Neuronal stem cell (in vitro differentiated cells): Measurements from ENCODE around the gene CYSRT1. TPM values are rescaled to one million over a fixed set of nuclear protein-coding genes. Genes with fewer than 3 reads are reported as not detected.

ENCODE experiments used
- DNase-seq: peaks from one replicate; pipeline ENCODE4 v3.0.0-alpha.2; 2013; ENCODE audit warnings: low spot score
- H2AFZ ChIP-seq: one replicate; pipeline ENCODE4 v1.6.1; 2013; ENCODE audit warnings: mild to moderate bottlenecking, low read length, inconsistent platforms
- H2AK5ac ChIP-seq: 2 replicates; pipeline ENCODE4 v1.6.1; 2013; ENCODE audit warnings: low read depth, mild to moderate bottlenecking, inconsistent platforms, low read length, moderate library complexity, mixed read lengths
- H2BK120ac ChIP-seq: 2 replicates; pipeline ENCODE4 v1.6.1; 2013; ENCODE audit warnings: low read depth, mild to moderate bottlenecking, inconsistent platforms, low read length, moderate library complexity, mixed read lengths
- H2BK12ac ChIP-seq: one replicate; pipeline ENCODE4 v1.6.1; 2013; ENCODE audit warnings: low read length, inconsistent platforms
- H2BK15ac ChIP-seq: 2 replicates; pipeline ENCODE4 v1.6.1; 2013; ENCODE audit warnings: mild to moderate bottlenecking, low read length, inconsistent platforms, mixed read lengths
- H2BK5ac ChIP-seq: one replicate; pipeline ENCODE4 v1.6.1; 2013; ENCODE audit warnings: inconsistent platforms, mild to moderate bottlenecking, low read length, moderate library complexity
- H3K14ac ChIP-seq: one replicate; pipeline ENCODE4 v1.6.1; 2013; ENCODE audit warnings: low read length, inconsistent platforms
- H3K18ac ChIP-seq: 2 replicates; pipeline ENCODE4 v1.6.1; 2013; ENCODE audit warnings: low read length, inconsistent platforms
- H3K23ac ChIP-seq: 2 replicates; pipeline ENCODE4 v1.6.1; 2013; ENCODE audit warnings: low read depth, mild to moderate bottlenecking, mixed read lengths, low read length, inconsistent platforms; ENCODE audit not compliant: poor library complexity
- H3K27ac ChIP-seq: replicated peaks from 3 replicates; pipeline ENCODE4 v1.5.1; 2013; ENCODE audit warnings: low read length, inconsistent platforms
- H3K27me3 ChIP-seq, 3 experiments: 2 replicates each; pipeline ENCODE4 v1.6.1; 2013; ENCODE audit warnings: low read length in 3 of 3, mild to moderate bottlenecking in 2 of 3, inconsistent platforms in 1 of 3, low read depth in 1 of 3, mixed read lengths in 1 of 3, moderate library complexity in 1 of 3; ENCODE audit not compliant: control insufficient read depth in 3 of 3, insufficient read depth in 3 of 3
- H3K36me3 ChIP-seq, 2 donors: replicated peaks in 1 of 2; 2 replicates each; pipeline ENCODE4 v1.6.1; 2013; ENCODE audit warnings: low read length in 2 of 2; ENCODE audit not compliant: control insufficient read depth in 2 of 2, insufficient read depth in 2 of 2
- H3K4ac ChIP-seq: 2 replicates; pipeline ENCODE4 v1.6.1; 2013; ENCODE audit warnings: inconsistent platforms, mild to moderate bottlenecking, low read length, moderate library complexity
- H3K4me1 ChIP-seq, 2 donors: 1 replicate in 1 of 2; 2 replicates in 1 of 2; pipeline ENCODE4 v1.6.1; 2013; ENCODE audit warnings: low read length in 2 of 2, low read depth in 1 of 2; ENCODE audit not compliant: control insufficient read depth in 2 of 2, insufficient read depth in 1 of 2
- H3K4me2 ChIP-seq: one replicate; pipeline ENCODE4 v1.6.1; 2013; ENCODE audit warnings: mild to moderate bottlenecking, low read length, inconsistent platforms; ENCODE audit not compliant: insufficient read depth, poor library complexity, severe bottlenecking
- H3K4me3 ChIP-seq, 2 donors: 2 replicates each; pipeline ENCODE4 v1.5.1; 2013; ENCODE audit warnings: low read length in 2 of 2, mild to moderate bottlenecking in 2 of 2, inconsistent platforms in 1 of 2, moderate library complexity in 1 of 2
- H3K79me1 ChIP-seq: one replicate; pipeline ENCODE4 v1.6.1; 2013; ENCODE audit warnings: low read depth, mild to moderate bottlenecking, inconsistent platforms, low read length, moderate library complexity
- H3K9ac ChIP-seq: one replicate; pipeline ENCODE4 v1.6.1; 2013; ENCODE audit warnings: mild to moderate bottlenecking, low read depth, low read length, inconsistent platforms; ENCODE audit not compliant: poor library complexity
- H3K9me3 ChIP-seq, 2 donors: replicated peaks in 1 of 2; 2 replicates each; pipeline versions ENCODE3 to v1.6.1; 2013; ENCODE audit warnings: low read length in 2 of 2, mild to moderate bottlenecking in 2 of 2, inconsistent platforms in 1 of 2, low read depth in 1 of 2, mixed read lengths in 1 of 2, moderate library complexity in 1 of 2; ENCODE audit not compliant: control insufficient read depth in 2 of 2, insufficient read depth in 1 of 2
- H4K8ac ChIP-seq: one replicate; pipeline ENCODE4 v1.6.1; 2013; ENCODE audit warnings: low read depth, mild to moderate bottlenecking, inconsistent platforms, low read length, moderate library complexity
- H4K91ac ChIP-seq: one replicate; pipeline ENCODE4 v1.6.1; 2013; ENCODE audit warnings: low read length, low read depth, mild to moderate bottlenecking, inconsistent platforms; ENCODE audit not compliant: poor library complexity
- WGBS, 2 donors: extraction: QIAGEN DNeasy Blood & Tissue Kit; methylation state at CpG; one replicate each; pipeline ENCODE4 v1.1.7; 2013; ENCODE audit warnings: missing lambda C conversion rate in 2 of 2, mixed read lengths in 1 of 2; ENCODE audit not compliant: insufficient read length in 2 of 2, insufficient replicate concordance in 1 of 2; ENCODE audit errors: extremely low coverage in 2 of 2; 5-methylcytosine and 5-hydroxymethylcytosine counted together
- polyA plus RNA-seq, 2 experiments: library from polyadenylated mRNA; stranded (reverse); fragments of 200-250 nt; gene quantifications; one replicate each; pipeline ENCODE4 v1.2.3, GENCODE V29; 2013

The CYSRT1 gene, protein sequence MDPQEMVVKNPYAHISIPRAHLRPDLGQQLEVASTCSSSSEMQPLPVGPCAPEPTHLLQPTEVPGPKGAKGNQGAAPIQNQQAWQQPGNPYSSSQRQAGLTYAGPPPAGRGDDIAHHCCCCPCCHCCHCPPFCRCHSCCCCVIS
- 0.66 TPM for polyA plus RNA-seq (2013, experiment 1 of 2)
- 0.61 TPM for polyA plus RNA-seq (2013, experiment 2 of 2)

DNA sequence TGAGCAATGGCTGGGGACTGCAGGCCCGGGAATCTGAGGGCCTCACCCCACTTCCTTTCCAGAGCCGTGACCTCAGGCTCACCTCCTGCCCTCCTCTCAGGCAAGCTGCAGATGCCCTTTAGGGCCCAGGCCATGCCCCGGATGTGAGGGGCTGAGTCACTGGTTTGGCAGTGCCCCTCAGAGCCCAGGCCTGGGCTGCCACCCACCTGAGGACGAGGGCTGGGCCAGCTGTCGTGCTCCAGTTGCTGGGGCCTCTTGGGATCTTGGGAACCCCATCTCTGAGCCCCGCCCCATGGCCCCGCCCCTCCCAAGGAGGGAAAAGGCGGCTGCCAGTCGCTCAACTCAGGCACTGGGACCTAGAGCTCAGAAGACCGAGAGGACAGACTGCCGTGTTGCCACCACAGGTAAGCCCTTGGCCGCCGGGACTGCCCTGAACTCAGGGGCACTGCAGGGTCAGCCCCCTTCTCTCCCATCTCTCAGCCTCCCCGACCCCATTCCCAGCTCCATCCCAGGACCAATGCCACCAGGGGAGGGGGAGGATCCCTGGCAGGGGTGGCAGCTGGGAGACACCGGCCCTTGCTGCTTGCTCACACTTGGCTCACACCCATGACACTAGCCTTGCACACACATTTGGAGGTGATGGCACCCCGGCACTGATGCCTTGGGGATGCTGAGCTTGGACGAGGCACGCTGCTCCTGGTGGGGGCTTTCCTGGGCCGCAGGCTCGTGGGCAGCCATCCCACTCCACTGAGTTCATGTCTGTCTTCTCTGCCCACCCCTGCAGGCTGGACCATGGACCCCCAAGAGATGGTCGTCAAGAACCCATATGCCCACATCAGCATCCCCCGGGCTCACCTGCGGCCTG is at the start of gene CYSRT1:
TSS of gene CYSRT1 (plus strand) at position 345 of the 865 bp plus-strand sequence. CDS start at position 793, 448 bp downstream.
- H3K36me3 ChIP-seq, result no peaks in the 10 kb centered on the region
- no peak within 1 kb of the TSS for H3K18ac ChIP-seq
- H2AK5ac ChIP-seq, result no peak within 1 kb of the TSS
- peaks cover 9 to 15% of the 10 kb centered on the region in 2 donors for H3K4me1 ChIP-seq
- peak within 1 kb of the TSS; percentile 99 for H3K9ac ChIP-seq
- H3K9me3 ChIP-seq, result no peaks in the 10 kb centered on the region
- DNase-seq, result no peak
- peaks cover 6% of the 10 kb centered on the region for H3K79me1 ChIP-seq
- no peak within 1 kb of the TSS for H2BK5ac ChIP-seq
- peak within 1 kb of the TSS; percentile 50 for H2BK12ac ChIP-seq
- H3K14ac ChIP-seq, result no peak within 1 kb of the TSS
- H3K23ac ChIP-seq, result peak within 1 kb of the TSS; percentile 35
- H3K4me2 ChIP-seq, result peak within 1 kb of the TSS; percentile 89
- H2AFZ ChIP-seq, result peak within 1 kb of the TSS; percentile 94
- WGBS, 2 donors, result no CpG with 5 or more reads among the region's 23 CpGs
- no peak within 1 kb of the TSS for H3K27ac ChIP-seq
- peaks cover 2 to 10% (median 3%) of the 10 kb centered on the region in 3 experiments for H3K27me3 ChIP-seq
- H3K4ac ChIP-seq, result no peak within 1 kb of the TSS
- no peak within 1 kb of the TSS for H2BK120ac ChIP-seq
- H4K91ac ChIP-seq, result no peak within 1 kb of the TSS
- H3K4me3 ChIP-seq, result peak within 1 kb of the TSS; percentile 83 to 93
- H4K8ac ChIP-seq, result no peak within 1 kb of the TSS
- peak within 1 kb of the TSS; percentile 37 for H2BK15ac ChIP-seq

DNA sequence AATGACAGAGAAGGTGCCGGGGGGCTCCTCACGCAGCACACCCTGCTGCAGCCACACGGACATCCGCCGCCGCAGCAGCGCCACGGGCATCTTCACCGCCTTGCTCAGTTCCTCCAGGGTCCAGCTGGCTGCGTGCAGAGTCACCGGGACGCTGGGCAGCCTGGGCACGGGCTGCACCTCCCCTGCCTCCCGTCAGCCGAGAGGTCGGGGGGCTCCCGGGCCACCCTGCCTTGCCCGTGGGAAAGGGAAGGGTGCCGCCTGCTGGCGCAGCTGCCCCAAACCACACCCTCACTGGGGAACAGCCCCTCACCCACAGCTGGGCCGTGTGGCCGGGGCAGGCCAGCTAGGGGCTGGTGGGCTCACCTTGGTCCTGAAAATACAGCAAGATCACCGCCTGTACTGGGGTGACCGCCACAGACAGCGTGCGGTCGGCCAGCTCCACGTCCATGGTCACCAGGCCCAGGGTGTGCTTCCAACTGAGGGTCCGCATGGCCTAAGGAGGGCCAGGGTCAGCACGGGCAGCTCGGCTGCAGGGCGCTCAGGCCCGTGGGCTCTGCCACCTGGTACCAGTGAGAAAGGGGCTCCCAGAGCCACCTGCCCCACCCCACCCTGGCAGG is 49.5 kb upstream of the CYSRT1 start:
- no CpG with 5 or more reads among the region's 33 CpGs for WGBS, 2 donors
- Histone ChIP-seq H2BK12ac (peak overlapping the region; percentile 73), H3K4ac (no peak overlapping the region), H3K18ac (peak overlapping the region; percentile 87), H3K14ac (peak overlapping the region; percentile 21), H3K4me1 (peaks cover 0 to 5% of the 10 kb centered on the region in 2 donors), H3K27ac (no peak overlapping the region), H3K79me1 (peaks cover 2% of the 10 kb centered on the region), H3K36me3 (peaks cover 4 to 23% of the 10 kb centered on the region in 2 donors), H3K27me3 (peaks cover 0 to 29% (median 21%) of the 10 kb centered on the region in 3 experiments), H3K4me2 (no peak overlapping the region), H4K8ac (peak overlapping the region; percentile 82), H3K9ac (peak overlapping the region; percentile 70), H2AK5ac (no peak overlapping the region), H4K91ac (no peak overlapping the region), H2BK15ac (no peak overlapping the region), H3K23ac (peak overlapping the region; percentile 92), H2AFZ (no peak overlapping the region), H3K9me3 (no peaks in the 10 kb centered on the region), H3K4me3 (no peak overlapping the region), H2BK5ac (peak overlapping the region; percentile 66), H2BK120ac (no peak overlapping the region)
- no peak for DNase-seq

DNA sequence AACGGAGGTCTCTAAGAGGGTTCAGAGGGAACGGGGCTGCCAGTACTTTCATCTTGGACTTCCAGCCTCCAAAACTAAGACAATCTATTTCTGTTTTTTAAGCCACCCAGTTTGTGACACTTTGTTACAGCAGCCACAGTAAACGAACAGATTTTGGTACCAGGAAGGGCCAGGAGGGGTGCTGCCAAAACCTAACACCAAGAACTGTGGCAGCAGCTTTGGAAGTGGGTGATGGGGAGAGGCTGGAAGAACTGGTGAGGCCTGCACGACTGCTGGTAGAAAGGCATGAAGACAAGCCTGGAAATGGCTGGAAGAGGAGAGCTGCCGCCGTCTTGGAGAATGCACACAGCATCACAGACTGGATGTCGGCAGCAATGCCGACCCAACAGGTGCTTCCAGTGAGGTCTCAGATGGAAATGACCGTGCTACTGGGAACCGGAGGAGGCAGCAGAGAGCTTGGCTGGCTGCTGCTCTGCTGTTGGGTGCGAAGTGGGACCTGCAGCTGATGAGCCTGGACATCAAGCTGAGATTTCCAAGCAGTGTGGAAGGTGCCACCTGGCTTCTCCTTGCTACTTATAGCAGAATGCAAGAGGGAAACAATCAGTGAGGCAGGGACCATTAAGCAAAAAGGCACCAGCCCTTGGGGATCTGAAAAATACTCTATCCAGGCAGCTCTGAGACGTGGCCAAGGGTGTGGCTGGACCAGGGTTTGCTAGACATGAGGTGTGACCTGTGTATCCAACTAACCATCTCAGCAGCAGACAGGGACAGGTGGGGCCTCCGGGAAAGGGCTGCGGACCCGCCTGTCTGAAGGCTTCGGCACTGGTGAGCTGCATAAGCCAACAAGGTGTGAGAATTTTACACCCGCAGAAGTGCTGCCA is 48.4 kb upstream of the CYSRT1 start:
- no peak overlapping the region for H3K4me2 ChIP-seq
- H2BK5ac ChIP-seq, result no peak overlapping the region
- no peak overlapping the region for H2AFZ ChIP-seq
- H2BK120ac ChIP-seq, result no peak overlapping the region
- no peak overlapping the region for H4K91ac ChIP-seq
- peaks cover 0 to 18% (median 10%) of the 10 kb centered on the region in 3 experiments for H3K27me3 ChIP-seq
- H3K18ac ChIP-seq, result no peak overlapping the region
- no peak overlapping the region for H3K4me3 ChIP-seq
- H3K23ac ChIP-seq, result peak overlapping the region; percentile 92
- no peak overlapping the region for H3K9ac ChIP-seq
- no CpG with 5 or more reads among the region's 17 CpGs for WGBS, 2 donors
- no peak overlapping the region for H4K8ac ChIP-seq
- H3K79me1 ChIP-seq, result peaks cover 8% of the 10 kb centered on the region
- DNase-seq, result no peak
- H3K4me1 ChIP-seq, result peaks cover 0 to 5% of the 10 kb centered on the region in 2 donors
- H3K9me3 ChIP-seq, result no peaks in the 10 kb centered on the region
- H3K27ac ChIP-seq, result no peak overlapping the region
- no peak overlapping the region for H2BK12ac ChIP-seq
- no peak overlapping the region for H2BK15ac ChIP-seq
- no peak overlapping the region for H2AK5ac ChIP-seq
- H3K36me3 ChIP-seq, result peaks cover 13 to 34% of the 10 kb centered on the region in 2 donors
- no peak overlapping the region for H3K14ac ChIP-seq
- no peak overlapping the region for H3K4ac ChIP-seq
